Measurements from ENCODE around the gene ZNF821.

The ZNF821 gene

DNA sequence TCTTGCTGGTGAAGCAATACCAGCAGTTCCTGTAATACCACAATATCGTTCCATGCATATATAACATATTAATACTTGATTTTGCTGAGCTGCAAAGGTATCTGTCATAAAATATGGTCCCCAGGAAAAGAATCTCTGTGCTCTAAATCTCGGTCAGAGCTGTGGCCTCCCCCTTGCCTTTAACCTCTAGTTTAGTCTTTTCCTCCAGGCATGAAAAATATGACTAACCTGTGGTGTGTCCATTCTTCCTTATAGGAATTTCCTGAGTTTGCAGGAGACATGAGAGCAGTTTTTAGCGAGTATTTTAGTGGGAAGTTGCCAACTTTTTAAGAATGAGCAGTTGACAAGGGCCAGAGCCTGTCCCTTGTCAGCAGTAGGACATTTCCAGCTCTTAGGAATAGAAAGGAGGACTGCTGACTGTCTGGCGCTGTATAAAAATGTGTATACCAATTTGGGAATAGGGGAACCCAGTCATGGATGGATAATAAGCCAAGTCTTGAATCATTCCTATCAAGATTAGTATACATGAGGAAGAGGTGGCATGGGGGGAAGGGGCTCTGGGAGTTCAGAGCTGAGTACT, 29.5 kb downstream of the ZNF821 start:
- Histone ChIP-seq H3K9ac (ENCODE audit: low read length) (no peak overlapping the region), H3K4me2 (ENCODE audit: low read depth, low read length) (peak overlapping the region; percentile 79), H3K27me3 (replicated peaks; ENCODE audit: insufficient read depth, low read length) (no peaks in the 10 kb centered on the region), H3K9me2 (replicated peaks; ENCODE audit: insufficient read depth, low read length) (no peaks in the 10 kb centered on the region), H2AFZ (ENCODE audit: low read length) (no peak overlapping the region), H3K4me1 (ENCODE audit: low read length) (peaks cover 37% of the 10 kb centered on the region), H4K20me1 (ENCODE audit: insufficient read depth, low read length) (no peaks in the 10 kb centered on the region), H3K4me3 (ENCODE audit: low read length) (no peak overlapping the region), H3K79me2 (ENCODE audit: low read length) (peaks cover 80% of the 10 kb centered on the region), H3K36me3 (replicated peaks; ENCODE audit: insufficient read depth, low read length) (no peaks in the 10 kb centered on the region), H3K9me3 (replicated peaks; ENCODE audit: insufficient read depth, low read length) (no peaks in the 10 kb centered on the region), H3K27ac (ENCODE audit: low read length) (peak overlapping the region; percentile 92; the same call in 1 of the 2 replicates), H3F3A (ENCODE audit: insufficient read depth, low read length) (peaks cover 22% of the 10 kb centered on the region)
- TF ChIP-seq EZH2phosphoT487 (IDR thresholded peaks at IDR 0.05; ENCODE audit: low read length): no peak
- DNase-seq: no peak

DNA sequence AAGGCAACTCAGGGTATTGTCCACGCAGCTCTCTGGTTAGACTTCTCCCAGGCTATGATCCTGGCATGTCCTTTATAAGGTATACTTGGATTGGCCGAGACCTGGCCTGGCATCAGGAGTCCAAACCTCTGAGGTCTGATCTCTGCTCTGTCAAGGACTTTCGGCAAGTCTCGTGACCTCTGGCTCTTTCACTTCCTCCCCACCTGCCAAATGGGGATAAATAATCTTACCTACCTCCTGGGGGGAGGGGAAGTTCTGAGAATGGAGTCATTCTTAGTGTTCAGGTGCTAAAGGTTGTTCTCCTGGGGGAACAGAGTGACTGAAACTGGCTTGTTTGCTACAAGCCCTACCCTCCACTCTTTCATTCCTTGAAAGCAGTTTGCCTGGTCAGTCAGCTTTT, 30.6 kb downstream of the ZNF821 start:
- no peaks in the 10 kb centered on the region for H3K9me3 ChIP-seq (replicated peaks; ENCODE audit: insufficient read depth, low read length)
- H3K4me3 ChIP-seq (ENCODE audit: low read length): peak overlapping the region; percentile 31
- H3F3A ChIP-seq (ENCODE audit: insufficient read depth, low read length): peaks cover 22% of the 10 kb centered on the region
- H3K36me3 ChIP-seq (replicated peaks; ENCODE audit: insufficient read depth, low read length): 0 out of 2 replicates have a peak, but pooled peaks cover 3% of the 10 kb centered on the region
- DNase-seq: peak; percentile 96
- no peaks in the 10 kb centered on the region for H3K9me2 ChIP-seq (replicated peaks; ENCODE audit: insufficient read depth, low read length)
- peak overlapping the region; percentile 92 for H3K27ac ChIP-seq (ENCODE audit: low read length)
- TF ChIP-seq EZH2 (optimal IDR thresholded peaks at IDR 0.05; ENCODE audit: low read depth, low read length) (no peak), EZH2phosphoT487 (IDR thresholded peaks at IDR 0.05; ENCODE audit: low read length) (no peak)
- TF ChIP-seq, protein P1, sequence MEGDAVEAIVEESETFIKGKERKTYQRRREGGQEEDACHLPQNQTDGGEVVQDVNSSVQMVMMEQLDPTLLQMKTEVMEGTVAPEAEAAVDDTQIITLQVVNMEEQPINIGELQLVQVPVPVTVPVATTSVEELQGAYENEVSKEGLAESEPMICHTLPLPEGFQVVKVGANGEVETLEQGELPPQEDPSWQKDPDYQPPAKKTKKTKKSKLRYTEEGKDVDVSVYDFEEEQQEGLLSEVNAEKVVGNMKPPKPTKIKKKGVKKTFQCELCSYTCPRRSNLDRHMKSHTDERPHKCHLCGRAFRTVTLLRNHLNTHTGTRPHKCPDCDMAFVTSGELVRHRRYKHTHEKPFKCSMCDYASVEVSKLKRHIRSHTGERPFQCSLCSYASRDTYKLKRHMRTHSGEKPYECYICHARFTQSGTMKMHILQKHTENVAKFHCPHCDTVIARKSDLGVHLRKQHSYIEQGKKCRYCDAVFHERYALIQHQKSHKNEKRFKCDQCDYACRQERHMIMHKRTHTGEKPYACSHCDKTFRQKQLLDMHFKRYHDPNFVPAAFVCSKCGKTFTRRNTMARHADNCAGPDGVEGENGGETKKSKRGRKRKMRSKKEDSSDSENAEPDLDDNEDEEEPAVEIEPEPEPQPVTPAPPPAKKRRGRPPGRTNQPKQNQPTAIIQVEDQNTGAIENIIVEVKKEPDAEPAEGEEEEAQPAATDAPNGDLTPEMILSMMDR (IDR thresholded peaks at IDR 0.05; ENCODE audit: low read length): no peak
- peaks cover 40% of the 10 kb centered on the region for H3K4me1 ChIP-seq (ENCODE audit: low read length)
- peaks cover 90% of the 10 kb centered on the region for H3K79me2 ChIP-seq (ENCODE audit: low read length)
- H2AFZ ChIP-seq (ENCODE audit: low read length): no peak overlapping the region
- H3K4me2 ChIP-seq (ENCODE audit: low read depth, low read length): peak overlapping the region; percentile 79
- no peaks in the 10 kb centered on the region for H3K27me3 ChIP-seq (replicated peaks; ENCODE audit: insufficient read depth, low read length)
- peak overlapping the region; percentile 53 for H3K9ac ChIP-seq (ENCODE audit: low read length)
- H4K20me1 ChIP-seq (ENCODE audit: insufficient read depth, low read length): no peaks in the 10 kb centered on the region

DNA sequence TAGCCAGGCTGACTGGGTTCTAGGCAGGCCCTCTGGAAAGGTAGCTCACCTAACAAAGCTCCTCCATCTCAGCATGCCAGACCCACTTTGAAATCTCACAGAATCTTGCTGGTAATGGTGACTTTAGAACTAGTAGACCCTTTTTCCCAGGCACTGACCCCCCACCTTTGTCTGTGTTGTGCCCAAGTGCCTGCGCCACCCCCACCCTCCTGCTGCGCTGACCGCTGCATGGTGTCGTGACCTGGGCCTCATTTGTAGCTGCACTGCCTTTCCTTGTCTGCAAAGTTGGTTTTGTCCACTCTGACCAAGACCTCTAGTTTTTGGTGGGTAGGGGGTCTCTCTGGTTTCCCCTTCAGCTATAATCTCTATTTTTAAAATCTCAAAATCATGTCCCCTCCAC, 31.4 kb downstream of the ZNF821 start:
- peaks cover 22% of the 10 kb centered on the region for H3F3A ChIP-seq (ENCODE audit: insufficient read depth, low read length)
- H3K4me1 ChIP-seq (ENCODE audit: low read length): peaks cover 49% of the 10 kb centered on the region
- no peaks in the 10 kb centered on the region for H3K9me2 ChIP-seq (replicated peaks; ENCODE audit: insufficient read depth, low read length)
- no peaks in the 10 kb centered on the region for H3K9me3 ChIP-seq (replicated peaks; ENCODE audit: insufficient read depth, low read length)
- H3K9ac ChIP-seq (ENCODE audit: low read length): peak overlapping the region; percentile 51; the same call in 1 of the 2 replicates
- H3K27me3 ChIP-seq (replicated peaks; ENCODE audit: insufficient read depth, low read length): no peaks in the 10 kb centered on the region
- H3K36me3 ChIP-seq (replicated peaks; ENCODE audit: insufficient read depth, low read length): 0 out of 2 replicates have a peak, but pooled peaks cover 7% of the 10 kb centered on the region
- TF ChIP-seq EZH2 (optimal IDR thresholded peaks at IDR 0.05; ENCODE audit: low read depth, low read length) (no peak), EZH2phosphoT487 (IDR thresholded peaks at IDR 0.05; ENCODE audit: low read length) (no peak)
- TF ChIP-seq, protein P1 (IDR thresholded peaks at IDR 0.05; ENCODE audit: low read length): no peak
- no peak overlapping the region for H2AFZ ChIP-seq (ENCODE audit: low read length)
- H3K79me2 ChIP-seq (ENCODE audit: low read length): peaks cover 95% of the 10 kb centered on the region
- no peak overlapping the region for H3K4me3 ChIP-seq (ENCODE audit: low read length)
- DNase-seq: no peak
- no peaks in the 10 kb centered on the region for H4K20me1 ChIP-seq (ENCODE audit: insufficient read depth, low read length)
- H3K4me2 ChIP-seq (ENCODE audit: low read depth, low read length): peak overlapping the region; percentile 79
- H3K27ac ChIP-seq (ENCODE audit: low read length): peak overlapping the region; percentile 92

DNA sequence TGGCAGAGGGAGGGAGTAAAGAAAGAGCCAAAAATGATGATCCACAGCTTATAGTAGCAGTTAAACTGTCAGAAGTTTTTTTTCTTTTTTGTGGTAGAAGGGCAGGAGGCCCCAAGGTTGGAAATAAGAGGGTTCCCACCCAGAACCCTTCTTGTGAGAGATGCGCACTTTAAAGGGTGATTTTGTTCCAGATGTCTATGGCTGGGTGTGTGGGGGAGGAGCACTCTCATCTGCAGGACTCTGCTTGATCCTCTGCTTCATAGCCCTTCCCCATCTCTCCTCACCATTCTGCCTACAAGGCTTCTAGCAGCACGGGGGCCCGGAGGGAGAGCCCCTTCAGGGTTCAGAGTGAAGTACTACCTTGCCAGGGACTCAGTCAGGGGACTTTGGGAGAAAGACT, 31.8 kb downstream of the ZNF821 start:
- H3K4me2 ChIP-seq (ENCODE audit: low read depth, low read length): peak overlapping the region; percentile 79
- H3K9me2 ChIP-seq (replicated peaks; ENCODE audit: insufficient read depth, low read length): no peaks in the 10 kb centered on the region
- no peaks in the 10 kb centered on the region for H3K9me3 ChIP-seq (replicated peaks; ENCODE audit: insufficient read depth, low read length)
- peak overlapping the region; percentile 92 for H3K27ac ChIP-seq (ENCODE audit: low read length)
- H4K20me1 ChIP-seq (ENCODE audit: insufficient read depth, low read length): no peaks in the 10 kb centered on the region
- no peak for DNase-seq
- no peak overlapping the region; the same call in 1 of the 2 replicates for H3K9ac ChIP-seq (ENCODE audit: low read length)
- peaks cover 95% of the 10 kb centered on the region for H3K79me2 ChIP-seq (ENCODE audit: low read length)
- peaks cover 53% of the 10 kb centered on the region for H3K4me1 ChIP-seq (ENCODE audit: low read length)
- H3K27me3 ChIP-seq (replicated peaks; ENCODE audit: insufficient read depth, low read length): no peaks in the 10 kb centered on the region
- H3K36me3 ChIP-seq (replicated peaks; ENCODE audit: insufficient read depth, low read length): 0 out of 2 replicates have a peak, but pooled peaks cover 7% of the 10 kb centered on the region
- H3F3A ChIP-seq (ENCODE audit: insufficient read depth, low read length): peaks cover 26% of the 10 kb centered on the region
- no peak overlapping the region for H3K4me3 ChIP-seq (ENCODE audit: low read length)
- H2AFZ ChIP-seq (ENCODE audit: low read length): no peak overlapping the region
- TF ChIP-seq EZH2phosphoT487 (IDR thresholded peaks at IDR 0.05; ENCODE audit: low read length) (no peak), EZH2 (optimal IDR thresholded peaks at IDR 0.05; ENCODE audit: low read depth, low read length) (no peak)
- TF ChIP-seq, protein P1 (IDR thresholded peaks at IDR 0.05; ENCODE audit: low read length): no peak
